OCI-LY3 (cell line): Measurements from ENCODE around the gene SPNS3.

ENCODE experiments used
- CTCF ChIP-seq: fragments of 200-600, 300-600 bp; sonication (generic); IDR thresholded peaks from 2 replicates; pipeline ENCODE4 v1.5.1; 2014; ENCODE audit warnings: antibody characterized with exemption, low read length, low read depth
- EZH2phosphoT487 ChIP-seq: fragments of 200-600 bp; shearing (Covaris generic); IDR thresholded peaks from 2 replicates; pipeline ENCODE4 v1.6.1; 2018; ENCODE audit warnings: antibody characterized with exemption, mixed run types, low read depth

DNA sequence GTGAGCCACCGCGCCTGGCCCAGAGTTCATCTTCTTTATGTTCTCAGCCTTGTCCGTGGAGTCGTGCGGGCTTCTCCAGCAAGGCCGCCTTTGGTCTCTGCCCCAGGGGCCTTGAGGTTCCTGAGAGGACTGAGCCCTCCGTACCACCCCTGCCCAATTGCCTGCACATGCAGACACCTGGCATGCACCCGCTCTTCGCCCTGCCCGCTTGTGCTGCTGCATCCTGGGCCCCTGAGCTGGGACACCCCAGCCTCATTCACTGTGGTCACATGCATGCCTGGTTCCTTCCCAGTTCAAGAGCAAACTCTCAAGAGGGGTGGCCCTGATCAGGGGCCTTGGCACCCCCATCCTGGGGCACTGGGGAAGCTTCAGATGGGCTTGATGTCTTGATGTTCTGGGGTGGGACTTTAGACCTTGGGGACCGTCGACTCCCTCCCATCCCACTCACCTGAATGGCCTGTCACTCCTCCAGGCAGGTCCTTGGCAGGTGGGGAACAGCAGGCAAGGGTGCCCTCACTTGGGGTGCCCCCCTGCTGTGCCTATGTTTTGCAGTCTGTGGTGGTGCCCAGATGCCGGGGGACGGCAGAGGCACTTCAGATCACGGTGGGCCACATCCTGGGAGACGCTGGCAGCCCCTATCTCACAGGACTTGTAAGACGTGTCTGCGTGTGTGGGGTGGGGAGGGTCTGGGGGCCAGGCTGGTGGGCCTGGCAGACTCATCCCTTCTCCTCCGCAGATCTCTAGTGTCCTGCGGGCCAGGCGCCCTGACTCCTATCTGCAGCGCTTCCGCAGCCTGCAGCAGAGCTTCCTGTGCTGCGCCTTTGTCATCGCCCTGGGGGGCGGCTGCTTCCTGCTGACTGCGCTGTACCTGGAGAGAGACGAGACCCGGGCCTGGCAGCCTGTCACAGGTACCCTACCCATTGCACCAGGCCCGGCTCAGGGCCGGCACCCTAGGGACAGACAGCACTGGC, 52.2 kb downstream of the SPNS3 start:
- TF ChIP-seq CTCF (no peak), EZH2phosphoT487 (no peak)
